HG03045 (cell line): Measurements from ENCODE around the gene AGAP1.

Source experiments
- ATAC-seq: cut with Tn5 transposase; IDR thresholded peaks from one replicate; pipeline ENCODE4 v1.9.1; 2021; ENCODE audit warnings: mild to moderate bottlenecking, moderate library complexity; ENCODE audit not compliant: unreplicated experiment

Gene AGAP1

GRCh38 chr2:235951493-235951892 lies 457.6 kb downstream of the AGAP1 start:
- ATAC-seq: no peak

GRCh38 chr2:235951982-235952381 lies 458.1 kb downstream of the AGAP1 start:
- no peak for ATAC-seq

GRCh38 chr2:235952714-235953113 lies 458.9 kb downstream of the AGAP1 start:
- no peak for ATAC-seq

DNA sequence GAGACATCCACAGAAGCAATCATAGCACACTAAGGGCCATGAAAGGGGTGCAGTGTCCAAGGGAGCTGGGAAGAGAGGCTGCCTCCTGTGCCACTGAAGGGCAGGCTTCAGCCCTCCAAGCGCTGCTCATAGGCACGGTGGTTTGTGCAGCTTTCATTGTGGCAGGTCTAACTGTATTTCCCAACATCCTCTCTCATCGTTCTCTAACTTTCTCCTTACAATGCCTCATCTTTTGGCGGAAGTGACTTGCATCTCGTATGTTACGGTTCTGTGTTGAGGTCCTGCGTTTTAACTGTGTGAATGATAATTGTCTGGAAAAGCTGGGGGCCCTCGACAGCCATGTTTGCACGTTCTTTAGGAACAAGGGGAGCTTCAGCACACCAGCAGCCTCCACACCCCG lies 460.4 kb downstream of the AGAP1 start:
- no peak for ATAC-seq

GRCh38 chr2:235954888-235955480 lies 461.1 kb downstream of the AGAP1 start:
- no peak for ATAC-seq

- ATAC-seq: no peak
Measured at GRCh38 chr2:235955664-235956063, 461.8 kb downstream of the AGAP1 start.

GRCh38 chr2:235956281-235956970 lies 462.6 kb downstream of the AGAP1 start:
- ATAC-seq: no peak

DNA sequence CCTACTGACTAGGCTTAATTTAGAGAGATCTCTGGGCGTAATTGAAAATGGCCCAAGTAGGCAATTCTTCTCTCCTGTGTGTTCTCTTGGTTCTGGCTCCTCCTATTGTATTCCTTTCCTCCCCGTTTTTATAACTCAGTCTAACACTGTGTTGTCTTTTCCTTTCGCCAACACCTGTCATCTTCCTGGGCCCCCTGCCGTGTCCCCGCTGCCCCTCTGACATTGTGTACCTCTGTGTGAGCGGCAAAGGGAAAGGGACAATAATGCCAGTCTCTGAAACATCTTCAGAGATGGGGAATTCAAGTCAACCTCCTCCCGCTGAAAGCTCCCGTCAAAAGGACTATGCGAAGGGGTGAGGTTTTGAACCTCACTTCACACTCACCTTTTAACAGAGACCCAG lies 463.4 kb downstream of the AGAP1 start:
- ATAC-seq: no peak

DNA sequence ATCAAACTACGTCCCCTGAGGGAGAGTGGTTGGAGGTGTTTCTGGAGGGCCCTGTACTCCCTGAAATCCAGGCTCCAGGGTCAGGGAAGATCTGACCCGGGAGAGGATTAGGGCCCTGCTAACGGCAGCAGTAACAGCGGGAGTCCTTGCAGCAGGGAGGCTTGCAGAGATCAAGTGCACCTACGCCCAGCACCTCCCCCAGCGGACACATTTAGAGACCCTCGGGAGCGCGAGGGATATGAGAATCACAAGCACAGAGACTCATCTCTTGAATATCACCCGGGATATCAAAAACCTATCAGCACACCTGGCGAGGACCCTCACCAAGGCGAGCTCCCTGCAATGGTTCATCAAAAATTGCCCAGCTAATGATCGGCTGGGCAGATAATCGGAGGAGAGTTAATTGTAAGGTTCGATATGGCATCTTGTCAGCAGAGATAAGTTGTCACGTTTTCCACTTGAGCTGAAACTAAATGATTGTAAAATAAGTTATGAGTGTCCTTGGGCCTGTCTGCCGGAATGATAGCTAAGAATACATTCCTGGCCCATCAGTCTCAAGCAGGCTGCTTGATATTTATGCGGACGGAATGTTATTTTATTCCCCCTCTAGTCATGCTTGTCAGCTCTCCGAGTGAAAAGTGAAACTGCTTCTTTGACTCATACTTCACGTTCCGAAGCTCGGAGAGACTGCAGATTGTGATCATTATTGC lies 464.5 kb downstream of the AGAP1 start:
- no peak for ATAC-seq

GRCh38 chr2:235958931-235959410 lies 465.1 kb downstream of the AGAP1 start:
- ATAC-seq: no peak

DNA sequence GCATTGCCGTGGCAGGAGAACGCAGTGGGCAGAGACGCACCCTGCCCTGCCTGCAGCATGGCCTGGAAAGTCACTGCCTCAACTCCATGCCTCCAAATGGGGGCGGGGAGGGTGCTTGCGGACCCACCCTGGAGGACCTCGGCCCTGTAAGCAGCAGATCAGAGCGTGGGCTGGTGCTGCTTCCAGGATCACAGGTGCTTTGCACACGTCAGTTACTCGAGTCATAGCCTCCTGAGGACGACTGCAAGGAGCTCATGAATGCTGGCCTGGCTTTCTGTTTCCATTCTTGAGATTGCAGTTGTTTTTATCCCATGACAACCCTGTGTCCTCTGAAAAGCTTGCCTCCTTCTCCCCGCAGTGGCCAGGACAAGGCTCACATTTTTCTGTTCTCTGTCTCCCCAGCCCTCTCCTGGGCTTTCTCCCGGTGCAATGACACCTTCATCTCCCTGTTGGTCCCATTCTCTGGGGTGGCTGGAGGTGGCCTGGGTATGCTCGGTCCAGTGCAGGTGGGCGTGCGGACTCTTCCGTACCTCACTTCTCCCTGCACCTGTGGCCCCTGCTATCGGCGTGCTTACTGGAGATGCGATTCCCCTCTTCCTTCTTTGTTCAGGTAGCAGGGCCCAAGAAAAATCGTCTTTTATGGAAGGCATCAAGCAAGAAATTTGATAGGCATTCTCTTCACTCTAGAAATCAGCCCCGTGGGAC lies 466.3 kb downstream of the AGAP1 start:
- ATAC-seq: no peak

- no peak for ATAC-seq
Measured at GRCh38 chr2:235960716-235961640, 467.1 kb downstream of the AGAP1 start.

GRCh38 chr2:235961711-235962110 lies 467.9 kb downstream of the AGAP1 start:
- no peak for ATAC-seq

DNA sequence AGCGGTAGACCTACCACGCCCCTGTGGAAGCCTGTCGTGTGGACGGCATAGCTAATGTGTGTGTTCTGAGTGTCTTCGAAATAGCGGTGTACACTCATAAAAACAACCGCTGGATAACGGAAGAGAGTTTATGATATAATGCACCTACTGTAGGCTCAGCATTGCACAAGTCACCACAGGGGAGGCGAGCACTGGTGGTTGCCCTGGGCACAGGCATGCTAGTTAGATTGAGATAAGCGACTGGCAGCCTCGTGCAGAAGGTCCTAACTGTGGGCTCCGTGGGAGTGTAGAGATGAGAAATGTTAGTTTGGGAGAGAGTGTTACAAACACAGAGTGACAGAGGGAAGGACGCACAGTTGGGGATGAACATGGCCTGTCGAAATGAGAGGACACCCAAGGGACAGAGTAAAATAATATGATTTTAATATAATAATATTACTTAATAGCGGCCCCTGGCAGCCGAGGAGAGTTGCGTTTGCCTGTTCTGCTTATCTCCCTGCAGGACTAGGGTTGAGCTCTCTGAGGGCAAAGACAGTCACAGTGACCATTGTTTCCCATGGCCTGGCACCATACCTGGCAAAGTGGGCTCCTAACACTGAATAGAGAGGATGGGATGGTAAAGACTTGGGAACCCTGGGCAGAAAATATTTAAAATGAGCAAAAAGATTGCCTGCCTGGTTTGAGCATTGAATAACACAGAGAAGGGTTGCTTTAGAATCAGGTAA lies 470.2 kb downstream of the AGAP1 start:
- no peak for ATAC-seq

DNA sequence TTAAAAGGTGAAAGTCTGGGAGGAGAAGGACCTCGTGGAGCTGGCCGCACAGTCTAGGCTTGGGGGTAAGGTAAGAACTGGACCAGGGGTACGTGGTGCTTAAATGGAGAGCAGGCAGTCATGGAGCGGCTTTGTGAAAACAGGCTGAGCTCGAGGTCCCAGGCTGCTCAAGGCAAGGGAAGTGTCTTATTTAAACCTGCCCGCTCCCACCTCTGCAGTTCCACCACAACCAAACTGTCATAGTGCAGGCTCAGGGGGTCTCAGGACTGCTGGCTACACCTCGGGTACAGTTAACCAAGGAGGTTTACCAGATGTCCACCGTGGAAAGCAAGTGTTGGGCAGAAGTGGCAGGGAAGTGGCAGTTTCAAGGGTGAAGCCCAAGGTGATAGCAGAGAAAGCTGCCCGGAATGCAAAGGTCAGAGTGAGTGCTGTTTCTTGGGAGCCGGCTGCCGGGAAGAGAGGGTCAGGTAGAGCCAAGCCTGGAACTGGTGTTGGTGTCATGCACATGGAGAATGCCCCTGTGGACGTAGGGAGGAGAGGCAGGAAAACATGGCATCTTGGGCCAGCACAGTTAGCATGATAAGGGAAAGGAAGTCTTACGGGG lies 471.0 kb downstream of the AGAP1 start:
- ATAC-seq: no peak

DNA sequence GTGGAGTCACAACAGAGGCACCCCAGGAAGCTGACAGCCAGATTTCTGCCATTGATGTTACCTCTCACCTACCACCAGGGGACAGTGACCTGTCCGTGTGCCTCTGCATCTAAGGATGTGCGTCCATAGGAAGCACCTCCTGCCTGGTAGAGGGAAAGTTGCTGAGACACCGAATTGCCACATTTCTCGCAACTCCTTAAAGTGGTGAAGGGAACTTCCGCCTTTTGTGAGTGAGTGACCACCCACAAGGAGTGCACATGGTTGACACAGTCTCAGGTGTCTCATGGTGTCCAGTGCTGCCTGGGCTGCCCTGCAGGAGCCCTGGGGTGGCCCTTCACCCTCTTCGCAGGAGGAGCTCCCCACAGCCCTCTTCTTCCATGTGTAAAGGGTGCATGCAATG lies 472.6 kb downstream of the AGAP1 start:
- no peak for ATAC-seq

- ATAC-seq: no peak
Measured at GRCh38 chr2:235966932-235967757, 473.3 kb downstream of the AGAP1 start.

- ATAC-seq: no peak
Measured at GRCh38 chr2:235968155-235968554, 474.3 kb downstream of the AGAP1 start.
